GM23248 (cell line): ENCODE data around the gene NFKBIE. TPM values are rescaled to one million over a fixed set of nuclear protein-coding genes. Genes with fewer than 3 reads are reported as not detected.

Source experiments
- DNase-seq: peaks from one replicate; pipeline ENCODE4 v3.0.0-alpha.2; 2015
- H2AFZ ChIP-seq: fragments of 200-600 bp; sonication (generic); 2 replicates; pipeline ENCODE4 v1.6.1; 2016; ENCODE audit warnings: antibody characterized with exemption
- H3F3A ChIP-seq: fragments of 200-600 bp; sonication (generic); 2 replicates; pipeline ENCODE4 v1.6.1; 2016; ENCODE audit warnings: mild to moderate bottlenecking, antibody characterized with exemption, mixed run types; ENCODE audit not compliant: insufficient read depth
- H3K27ac ChIP-seq: fragments of 200-600 bp; sonication (generic); 2 replicates; pipeline ENCODE4 v1.5.1; 2016; ENCODE audit warnings: mild to moderate bottlenecking
- H3K27me3 ChIP-seq: fragments of 200-600 bp; sonication (generic); replicated peaks from 2 replicates; pipeline ENCODE4 v1.6.1; 2016; ENCODE audit warnings: mild to moderate bottlenecking; ENCODE audit not compliant: insufficient read depth
- H3K36me3 ChIP-seq: fragments of 200-600 bp; sonication (generic); 2 replicates; pipeline ENCODE4 v1.6.1; 2016; ENCODE audit warnings: low read depth, mild to moderate bottlenecking
- H3K4me1 ChIP-seq: fragments of 200-600 bp; sonication (generic); 2 replicates; pipeline ENCODE4 v1.6.1; 2016; ENCODE audit warnings: mild to moderate bottlenecking; ENCODE audit not compliant: insufficient read depth
- H3K4me2 ChIP-seq: fragments of 200-600 bp; sonication (generic); one replicate; pipeline ENCODE4 v1.6.1; 2016; ENCODE audit warnings: mild to moderate bottlenecking; ENCODE audit not compliant: unreplicated experiment
- H3K4me3 ChIP-seq: fragments of 200-600 bp; sonication (generic); 2 replicates; pipeline ENCODE4 v1.5.1; 2016; ENCODE audit warnings: mild to moderate bottlenecking
- H3K79me2 ChIP-seq: fragments of 200-600 bp; sonication (generic); 2 replicates; pipeline ENCODE4 v1.6.1; 2016; ENCODE audit warnings: mild to moderate bottlenecking; ENCODE audit not compliant: insufficient read depth
- H3K9ac ChIP-seq: fragments of 200-600 bp; sonication (generic); 2 replicates; pipeline ENCODE4 v1.6.1; 2016; ENCODE audit warnings: mild to moderate bottlenecking
- H3K9me2 ChIP-seq: fragments of 200-600 bp; sonication (generic); 2 replicates; pipeline ENCODE4 v1.6.1; 2016; ENCODE audit warnings: mixed run types, mild to moderate bottlenecking, moderate library complexity; ENCODE audit not compliant: insufficient read depth
- H3K9me3 ChIP-seq: fragments of 200-600 bp; sonication (generic); one replicate; pipeline ENCODE4 v1.6.1; 2017; ENCODE audit warnings: low read depth
- H4K20me1 ChIP-seq: fragments of 200-600 bp; sonication (generic); 2 replicates; pipeline ENCODE4 v1.6.0; 2016; ENCODE audit not compliant: insufficient read depth
- EZH2 ChIP-seq: fragments of 200-600 bp; sonication (generic); IDR thresholded peaks from 2 replicates; pipeline ENCODE4 v1.6.1; 2018; ENCODE audit warnings: antibody characterized with exemption, mild to moderate bottlenecking; ENCODE audit not compliant: insufficient read depth, poor library complexity, severe bottlenecking
- EZH2phosphoT487 ChIP-seq: fragments of 200-600 bp; sonication (generic); IDR thresholded peaks from 2 replicates; pipeline ENCODE4 v1.6.1; 2018; ENCODE audit warnings: antibody characterized with exemption, moderate library complexity, mild to moderate bottlenecking, low read depth; ENCODE audit not compliant: insufficient read depth
- WGBS, 2 experiments: methylation state at CpG; one replicate each; pipeline ENCODE4 v1.1.6; 2015 to 2017; ENCODE audit warnings: low lambda C conversion rate in 2 of 2, low coverage in 1 of 2; ENCODE audit errors: missing lambda C conversion rate in 2 of 2; 5-methylcytosine and 5-hydroxymethylcytosine counted together
- in situ Hi-C: fragments of 300-500 bp; cut with MboI; formaldehyde crosslinking; loops from 2 replicates; pipeline ENCODE4 v1.15.0; 2020
- polyA plus RNA-seq: library from polyadenylated mRNA; unstranded; fragments of >200 nt; fragmentation: Nextera tagmentation; extraction: Ambion mirVana; gene quantifications from 2 replicates; pipeline ENCODE4 v1.2.1, GENCODE V29; 2016
- total RNA-seq: library from RNA; depleted of rRNA; stranded (reverse); fragments of >200 nt; shearing (Covaris generic); gene quantifications from 2 replicates; pipeline ENCODE4 v1.2.3, GENCODE V29; 2014

NFKBIE gene
- total and polyA plus RNA-seq, 2 experiments from 2014 or later: 4.5 to 6.3 TPM

- Histone ChIP-seq H3K9me3 (no peaks in the 10 kb centered on the region), H3F3A (no peaks in the 10 kb centered on the region), H3K4me3 (no peak within 1 kb of the TSS), H3K79me2 (no peaks in the 10 kb centered on the region), H3K9ac (no peak within 1 kb of the TSS), H2AFZ (no peak within 1 kb of the TSS), H3K27ac (no peak within 1 kb of the TSS), H4K20me1 (no peaks in the 10 kb centered on the region), H3K36me3 (no peaks in the 10 kb centered on the region), H3K9me2 (no peaks in the 10 kb centered on the region), H3K4me2 (no peak within 1 kb of the TSS), H3K4me1 (no peaks in the 10 kb centered on the region), H3K27me3 (peaks cover 38% of the 10 kb centered on the region)
- 33 to 50% methylated on average over 11 to 21 of the region's 29 CpGs for WGBS, 2 experiments
- peak; percentile 89 for TF ChIP-seq EZH2
- 0 out of 2 replicates have a peak, but pooled peaks have one; percentile 43 for TF ChIP-seq EZH2phosphoT487
- in situ Hi-C loops: loop anchor here (5.0 kb wide), 1 partner anchor 67 kb away; no protein-coding TSS in a partner anchor
- DNase-seq: no peak
Measured at GRCh38 chr6:44269921-44270525, 4.7 kb upstream of the NFKBIE start, which contains the start of gene TMEM151B. TMEM151B (plus strand) TSS chr6:44270450; CDS start chr6:44270743, 293 bp downstream.

GRCh38 chr6:44269178-44269920 lies 4.0 kb upstream of the NFKBIE start:
- Histone ChIP-seq H3K36me3 (no peaks in the 10 kb centered on the region), H3K4me3 (no peak overlapping the region), H3K27ac (no peak overlapping the region), H4K20me1 (no peaks in the 10 kb centered on the region), H3F3A (no peaks in the 10 kb centered on the region), H3K4me1 (peaks cover 4% of the 10 kb centered on the region), H3K9ac (no peak overlapping the region), H3K79me2 (peaks cover 3% of the 10 kb centered on the region; the same call in 1 of the 2 replicates), H3K4me2 (no peak overlapping the region), H3K9me2 (no peaks in the 10 kb centered on the region), H2AFZ (no peak overlapping the region), H3K9me3 (no peaks in the 10 kb centered on the region), H3K27me3 (peaks cover 35% of the 10 kb centered on the region)
- no peak for DNase-seq
- WGBS, 2 experiments: 53 to 81% methylated on average over 1 of the region's 1 CpG
- in situ Hi-C loops: no loop called here
- no peak for TF ChIP-seq EZH2
- TF ChIP-seq EZH2phosphoT487: no peak

GRCh38 chr6:44268095-44268628 lies 2.8 kb upstream of the NFKBIE start:
- peaks cover 15% of the 10 kb centered on the region for H3K79me2 ChIP-seq
- H3K9ac ChIP-seq: no peak overlapping the region
- DNase-seq: peak; percentile 45
- H3K27ac ChIP-seq: no peak overlapping the region
- no peaks in the 10 kb centered on the region for H3K36me3 ChIP-seq
- WGBS, 2 experiments: 0 to 20% methylated on average over 3 to 5 of the region's 5 CpGs
- TF ChIP-seq EZH2phosphoT487 (no peak), EZH2 (no peak)
- no peak overlapping the region for H2AFZ ChIP-seq
- in situ Hi-C loops: no loop called here
- H3K4me1 ChIP-seq: peaks cover 16% of the 10 kb centered on the region
- H3F3A ChIP-seq: no peaks in the 10 kb centered on the region
- H3K9me3 ChIP-seq: no peaks in the 10 kb centered on the region
- H4K20me1 ChIP-seq: no peaks in the 10 kb centered on the region
- H3K4me3 ChIP-seq: no peak overlapping the region
- H3K9me2 ChIP-seq: no peaks in the 10 kb centered on the region
- peaks cover 32% of the 10 kb centered on the region for H3K27me3 ChIP-seq
- H3K4me2 ChIP-seq: no peak overlapping the region

- Histone ChIP-seq H4K20me1 (no peaks in the 10 kb centered on the region), H3K27me3 (peaks cover 25% of the 10 kb centered on the region), H3K4me2 (no peak overlapping the region), H3K36me3 (no peaks in the 10 kb centered on the region), H2AFZ (no peak overlapping the region), H3F3A (no peaks in the 10 kb centered on the region), H3K27ac (no peak overlapping the region), H3K9me2 (no peaks in the 10 kb centered on the region), H3K4me1 (peaks cover 20% of the 10 kb centered on the region), H3K4me3 (no peak overlapping the region), H3K9ac (no peak overlapping the region), H3K79me2 (peaks cover 23% of the 10 kb centered on the region), H3K9me3 (no peaks in the 10 kb centered on the region)
- TF ChIP-seq EZH2 (no peak), EZH2phosphoT487 (no peak)
- WGBS, 2 experiments: 19 to 28% methylated on average over 10 of the region's 10 CpGs
- in situ Hi-C loops: no loop called here
- DNase-seq: peak; percentile 34
Measured at GRCh38 chr6:44267252-44267651, 1.9 kb upstream of the NFKBIE start.
